ENCODE results near the gene NTN1.

NTN1 gene

GRCh38 chr17:9272501-9273200 is 251.3 kb downstream of the NTN1 start:
- H3K4me3 ChIP-seq (ENCODE audit: low read length): no peak overlapping the region
- no peak overlapping the region for H2AFZ ChIP-seq (ENCODE audit: low read depth, low read length)
- no peaks in the 10 kb centered on the region for H4K20me1 ChIP-seq (ENCODE audit: insufficient read depth, low read length)
- H3K4me2 ChIP-seq (ENCODE audit: low read length): no peak overlapping the region
- no peak overlapping the region for H3K27ac ChIP-seq (ENCODE audit: low read length)
- H3K9me3 ChIP-seq (ENCODE audit: insufficient read depth, low read length): no peaks in the 10 kb centered on the region
- TF ChIP-seq, protein P1, sequence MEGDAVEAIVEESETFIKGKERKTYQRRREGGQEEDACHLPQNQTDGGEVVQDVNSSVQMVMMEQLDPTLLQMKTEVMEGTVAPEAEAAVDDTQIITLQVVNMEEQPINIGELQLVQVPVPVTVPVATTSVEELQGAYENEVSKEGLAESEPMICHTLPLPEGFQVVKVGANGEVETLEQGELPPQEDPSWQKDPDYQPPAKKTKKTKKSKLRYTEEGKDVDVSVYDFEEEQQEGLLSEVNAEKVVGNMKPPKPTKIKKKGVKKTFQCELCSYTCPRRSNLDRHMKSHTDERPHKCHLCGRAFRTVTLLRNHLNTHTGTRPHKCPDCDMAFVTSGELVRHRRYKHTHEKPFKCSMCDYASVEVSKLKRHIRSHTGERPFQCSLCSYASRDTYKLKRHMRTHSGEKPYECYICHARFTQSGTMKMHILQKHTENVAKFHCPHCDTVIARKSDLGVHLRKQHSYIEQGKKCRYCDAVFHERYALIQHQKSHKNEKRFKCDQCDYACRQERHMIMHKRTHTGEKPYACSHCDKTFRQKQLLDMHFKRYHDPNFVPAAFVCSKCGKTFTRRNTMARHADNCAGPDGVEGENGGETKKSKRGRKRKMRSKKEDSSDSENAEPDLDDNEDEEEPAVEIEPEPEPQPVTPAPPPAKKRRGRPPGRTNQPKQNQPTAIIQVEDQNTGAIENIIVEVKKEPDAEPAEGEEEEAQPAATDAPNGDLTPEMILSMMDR (IDR thresholded peaks at IDR 0.05; ENCODE audit: low read depth, low read length): peak; percentile 15; the same call in 1 of the 2 replicates
- TF ChIP-seq EZH2phosphoT487 (IDR thresholded peaks at IDR 0.05; ENCODE audit: low read depth): no peak
- H3K27me3 ChIP-seq (ENCODE audit: low read depth, low read length): no peaks in the 10 kb centered on the region
- H3K9ac ChIP-seq (ENCODE audit: low read length): no peak overlapping the region
- no peaks in the 10 kb centered on the region for H3K36me3 ChIP-seq (replicated peaks; ENCODE audit: low read depth, low read length)
- H3K79me2 ChIP-seq (ENCODE audit: low read length): no peaks in the 10 kb centered on the region
- H3K4me1 ChIP-seq (ENCODE audit: low read length): 0 out of 2 replicates have a peak, but pooled peaks cover 4% of the 10 kb centered on the region

DNA sequence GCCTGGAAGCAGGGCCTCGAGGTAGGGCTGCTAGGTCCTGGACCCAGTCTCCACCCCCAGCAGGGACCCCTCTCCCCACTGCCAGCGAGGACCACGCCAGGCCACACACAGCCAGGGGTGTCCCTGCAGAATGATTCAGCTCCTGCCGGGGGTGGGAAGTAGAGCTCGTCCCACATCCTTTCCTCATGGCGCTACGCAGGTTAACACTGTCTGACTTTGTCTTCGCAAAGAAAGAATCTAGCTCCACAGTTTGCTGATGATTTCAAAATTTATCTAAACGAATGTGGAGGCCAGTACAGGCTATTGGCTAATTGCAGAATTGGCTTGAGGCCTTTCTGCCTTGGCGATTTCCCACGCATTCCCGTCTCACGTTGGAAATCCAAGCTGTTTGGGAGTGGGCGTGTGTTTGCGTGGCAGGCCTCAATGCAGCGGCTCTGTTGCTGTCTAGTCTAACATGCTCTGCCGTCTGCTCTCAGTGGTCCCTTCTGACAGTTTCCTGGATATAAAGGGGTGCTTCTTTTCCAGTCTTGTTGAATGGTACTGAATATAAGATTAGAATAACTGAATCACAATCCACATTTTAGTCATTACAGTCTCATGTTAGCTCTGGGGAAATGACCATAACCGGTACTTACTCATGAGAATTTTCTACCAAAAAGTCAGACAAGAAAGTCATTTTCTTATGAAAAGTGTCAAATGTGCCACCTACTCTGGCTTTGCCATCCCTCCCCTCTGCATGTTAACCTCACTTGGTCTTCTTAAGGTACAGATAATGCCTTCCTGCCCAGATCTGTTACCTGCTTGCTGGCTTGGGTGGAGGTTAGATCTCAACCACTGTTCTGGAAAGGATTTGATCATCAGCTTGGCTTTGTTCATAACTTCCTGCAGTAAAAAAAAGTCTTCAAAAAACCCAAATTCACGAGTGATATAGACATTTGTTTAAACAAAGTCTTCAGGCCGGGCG is 252.4 kb downstream of the NTN1 start:
- no peaks in the 10 kb centered on the region for H4K20me1 ChIP-seq (ENCODE audit: insufficient read depth, low read length)
- no peaks in the 10 kb centered on the region for H3K79me2 ChIP-seq (ENCODE audit: low read length)
- H3K36me3 ChIP-seq (replicated peaks; ENCODE audit: low read depth, low read length): no peaks in the 10 kb centered on the region
- TF ChIP-seq EZH2phosphoT487 (IDR thresholded peaks at IDR 0.05; ENCODE audit: low read depth): no peak
- TF ChIP-seq, protein P1 (IDR thresholded peaks at IDR 0.05; ENCODE audit: low read depth, low read length): no peak
- H3K4me1 ChIP-seq (ENCODE audit: low read length): 0 out of 2 replicates have a peak, but pooled peaks cover 4% of the 10 kb centered on the region
- no peaks in the 10 kb centered on the region for H3K9me3 ChIP-seq (ENCODE audit: insufficient read depth, low read length)
- H3K4me3 ChIP-seq (ENCODE audit: low read length): no peak overlapping the region
- no peak overlapping the region for H3K9ac ChIP-seq (ENCODE audit: low read length)
- no peak overlapping the region for H3K4me2 ChIP-seq (ENCODE audit: low read length)
- no peaks in the 10 kb centered on the region for H3K27me3 ChIP-seq (ENCODE audit: low read depth, low read length)
- H3K27ac ChIP-seq (ENCODE audit: low read length): no peak overlapping the region
- H2AFZ ChIP-seq (ENCODE audit: low read depth, low read length): no peak overlapping the region

DNA sequence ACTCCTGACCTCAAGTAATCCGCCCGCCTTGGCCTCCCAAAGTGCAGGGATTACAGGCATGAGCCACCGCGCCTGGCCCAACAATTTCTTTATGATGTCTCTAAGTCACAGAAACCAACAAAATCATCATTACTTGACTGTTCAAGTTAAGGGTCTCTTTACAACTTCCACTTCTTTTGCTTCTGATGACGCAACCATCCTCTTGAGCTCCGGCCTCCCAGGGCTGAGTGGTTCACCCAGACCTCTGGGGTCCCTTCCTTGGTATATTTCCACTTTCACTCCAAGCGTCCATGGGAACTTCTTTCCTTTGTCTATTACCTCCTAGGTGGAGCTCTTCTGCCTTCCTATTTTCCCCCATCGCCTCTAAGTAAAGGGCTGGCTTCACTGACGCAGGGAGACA is 253.7 kb downstream of the NTN1 start:
- H3K4me3 ChIP-seq (ENCODE audit: low read length): no peak overlapping the region

More for the DNA sequence above, 253.7 kb downstream of the NTN1 start:
- TF ChIP-seq EZH2phosphoT487 (IDR thresholded peaks at IDR 0.05; ENCODE audit: low read depth): no peak
- TF ChIP-seq, protein P1 (IDR thresholded peaks at IDR 0.05; ENCODE audit: low read depth, low read length): no peak
- Histone ChIP-seq H3K9ac (ENCODE audit: low read length) (no peak overlapping the region), H3K4me2 (ENCODE audit: low read length) (no peak overlapping the region), H2AFZ (ENCODE audit: low read depth, low read length) (no peak overlapping the region), H3K79me2 (ENCODE audit: low read length) (no peaks in the 10 kb centered on the region), H3K36me3 (replicated peaks; ENCODE audit: low read depth, low read length) (no peaks in the 10 kb centered on the region), H3K27ac (ENCODE audit: low read length) (no peak overlapping the region), H3K27me3 (ENCODE audit: low read depth, low read length) (no peaks in the 10 kb centered on the region), H4K20me1 (ENCODE audit: insufficient read depth, low read length) (no peaks in the 10 kb centered on the region), H3K9me3 (ENCODE audit: insufficient read depth, low read length) (no peaks in the 10 kb centered on the region), H3K4me1 (ENCODE audit: low read length) (0 out of 2 replicates have a peak, but pooled peaks cover 4% of the 10 kb centered on the region)

All from OCI-LY3 (cell line).